GM12878 (cell line): ENCODE measurements around the gene SF3A1. TPM values are rescaled to one million over a fixed set of nuclear protein-coding genes. Genes with fewer than 3 reads are reported as not detected.

Experiments
- ATF2 ChIP-seq: IDR thresholded peaks from 2 replicates; pipeline ENCODE4 v1.6.1; 2012; ENCODE audit warnings: low read length, inconsistent platforms
- CEBPZ ChIP-seq: fragments of 150-350 bp; IDR thresholded peaks from 2 replicates; pipeline ENCODE4 v1.6.1; 2016; ENCODE audit warnings: low read depth, low read length
- HCFC1 ChIP-seq: fragments of 150-350 bp; IDR thresholded peaks from 2 replicates; pipeline ENCODE4 v1.6.1; 2014; ENCODE audit warnings: low read length
- HDGF ChIP-seq: fragments of 450-650 bp; IDR thresholded peaks from 2 replicates; pipeline ENCODE4 v1.6.1; 2016; ENCODE audit warnings: antibody characterized with exemption
- JUND ChIP-seq: IDR thresholded peaks from 2 replicates; pipeline ENCODE4 v1.6.1; 2012; ENCODE audit warnings: low read depth, mild to moderate bottlenecking, low read length, improper control_type of control experiment, moderate library complexity
- KLF5 ChIP-seq: fragments of 450-650 bp; IDR thresholded peaks from 2 replicates; pipeline ENCODE4 v1.6.1; 2014; ENCODE audit warnings: mild to moderate bottlenecking; ENCODE audit not compliant: partially characterized antibody
- MEF2A ChIP-seq: IDR thresholded peaks from 2 replicates; pipeline ENCODE4 v1.6.1; 2011; ENCODE audit warnings: low read depth, mild to moderate bottlenecking, low read length, moderate library complexity; ENCODE audit not compliant: insufficient read depth
- MEF2B ChIP-seq: fragments of 450-650 bp; IDR thresholded peaks from 2 replicates; pipeline ENCODE4 v1.6.1; 2018; ENCODE audit warnings: mild to moderate bottlenecking, moderate library complexity; ENCODE audit not compliant: partially characterized antibody, poor library complexity, severe bottlenecking
- NFIC ChIP-seq: IDR thresholded peaks from 2 replicates; pipeline ENCODE4 v1.6.1; 2012; ENCODE audit warnings: low read depth, mild to moderate bottlenecking, inconsistent platforms, low read length, moderate library complexity
- NFXL1 ChIP-seq: fragments of 450-650 bp; IDR thresholded peaks from 2 replicates; pipeline ENCODE4 v1.6.1; 2017; ENCODE audit warnings: antibody characterized with exemption, mild to moderate bottlenecking, borderline replicate concordance
- PRDM15 ChIP-seq: fragments of 450-650 bp; formaldehyde crosslinking; IDR thresholded peaks from 2 replicates; pipeline ENCODE4 v1.4.0; 2020; ENCODE audit warnings: mild to moderate bottlenecking, moderate library complexity
- RAD21 ChIP-seq: IDR thresholded peaks from 2 replicates; pipeline ENCODE4 v1.6.1; 2011; ENCODE audit warnings: mild to moderate bottlenecking, low read depth, low read length, moderate library complexity; ENCODE audit not compliant: insufficient read depth
- RB1 ChIP-seq: fragments of 450-650 bp; formaldehyde crosslinking; IDR thresholded peaks from 2 replicates; pipeline ENCODE4 v1.6.1; 2017; ENCODE audit warnings: mild to moderate bottlenecking, borderline replicate concordance
- RELB ChIP-seq: fragments of 450-650 bp; IDR thresholded peaks from 2 replicates; pipeline ENCODE4 v1.6.1; 2017; ENCODE audit warnings: low read depth, mild to moderate bottlenecking, moderate library complexity
- TCF7 ChIP-seq: IDR thresholded peaks from 2 replicates; pipeline ENCODE4 v1.6.1; 2014; ENCODE audit warnings: antibody characterized with exemption, borderline replicate concordance
- YBX1 ChIP-seq: fragments of 450-650 bp; IDR thresholded peaks from 2 replicates; pipeline ENCODE4 v1.6.1; 2016; ENCODE audit warnings: antibody characterized with exemption
- ZNF384 ChIP-seq: IDR thresholded peaks from 2 replicates; pipeline ENCODE4 v1.6.1; 2012; ENCODE audit warnings: low read depth, mild to moderate bottlenecking, low read length, improper control_type of control experiment, borderline replicate concordance
- ZZZ3 ChIP-seq: IDR thresholded peaks from 2 replicates; pipeline ENCODE4 v1.6.1; 2011; ENCODE audit warnings: low read depth; ENCODE audit not compliant: control insufficient read depth, insufficient read length
- polyA plus RNA-seq, 11 experiments: library from polyadenylated mRNA; depleted of rRNA in 4 of 11; unstranded in 6 of 11; stranded (reverse) in 5 of 11; fragments of >200 nt; fragmentation: Nextera tagmentation in 4 of 11; fragmentation: Illumina TruSeq in 1 of 11; extraction: Ambion mirVana in 4 of 11; extraction: Trizol in 1 of 11; gene quantifications; 1 replicate in 1 of 11; 2 replicates in 10 of 11; pipeline versions ENCODE4 v1.2.1 to v1.2.3, GENCODE V29; 2011 to 2016; ENCODE audit warnings: inconsistent platforms in 2 of 11, missing spikeins in 2 of 11, low read depth in 1 of 11
- total RNA-seq, 4 experiments: library from RNA; depleted of rRNA in 3 of 4; stranded (reverse); fragments of >200 nt in 3 of 4; fragmentation: Illumina TruSeq in 1 of 4; extraction: Trizol in 1 of 4; gene quantifications; 2 replicates each; pipeline versions ENCODE4 v1.2.1 to v1.2.3, GENCODE V29; 2013 to 2021

SF3A1 gene
- total and polyA plus RNA-seq, 10 of the 15 experiments (the other 5 are each of a cell fraction or from before 2014, with no cell fraction given), result 10.4 to 239 (median 46.0) TPM

GRCh38 chr22:30314915-30315314 lies 41.8 kb downstream of the SF3A1 start (continued):
- TF ChIP-seq RELB (peak; percentile 93), TCF7 (no peak), RB1 (no peak), JUND (no peak; the same call in 1 of the 2 replicates), ZZZ3 (no peak), RAD21 (no peak), NFXL1 (no peak), KLF5 (no peak), HDGF (no peak), MEF2B (no peak), ZNF384 (no peak), ATF2 (no peak; the same call in 1 of the 2 replicates), NFIC (peak; percentile 79), CEBPZ (no peak), PRDM15 (CRISPR knock-in tag) (no peak), YBX1 (no peak), MEF2A (peak; percentile 13; the same call in 1 of the 2 replicates), HCFC1 (no peak)
